ENCODE measurements around the gene LIM2.

LIM2 gene

GRCh38 chr19:51351266-51351990 lies 36.3 kb downstream of the LIM2 start:
- Histone ChIP-seq H3K9me3 (no peaks in the 10 kb centered on the region), H3K27ac (no peak overlapping the region), H3K4me1 (no peaks in the 10 kb centered on the region), H3K4me3 (no peak overlapping the region), H3K27me3 (no peaks in the 10 kb centered on the region), H3K36me3 (peaks cover 7 to 56% (median 34%) of the 10 kb centered on the region in 3 donors)
- TF ChIP-seq CTCF (IDR thresholded peaks at IDR 0.05), result no peak
- no peak for DNase-seq
- intact Hi-C loops (cut with DNase I; ENCODE audit: low total_unique reads), result no loop called here

GRCh38 chr19:51347209-51347928 lies 40.4 kb downstream of the LIM2 start:
- Histone ChIP-seq H3K4me3 (no peak overlapping the region), H3K36me3 (peaks cover 7 to 70% (median 37%) of the 10 kb centered on the region in 3 donors), H3K27me3 (no peaks in the 10 kb centered on the region), H3K27ac (no peak overlapping the region), H3K4me1 (no peaks in the 10 kb centered on the region), H3K9me3 (no peaks in the 10 kb centered on the region)
- intact Hi-C loops (cut with DNase I; ENCODE audit: low total_unique reads), result no loop called here
- no peak for TF ChIP-seq CTCF (IDR thresholded peaks at IDR 0.05)
- DNase-seq, result no peak

GRCh38 chr19:51346742-51347141 lies 41.0 kb downstream of the LIM2 start:
- no peaks in the 10 kb centered on the region for H3K9me3 ChIP-seq
- H3K27me3 ChIP-seq, result no peaks in the 10 kb centered on the region
- H3K4me1 ChIP-seq, result no peaks in the 10 kb centered on the region
- H3K36me3 ChIP-seq, result peaks cover 7 to 63% (median 33%) of the 10 kb centered on the region in 3 donors
- no peak overlapping the region for H3K4me3 ChIP-seq
- DNase-seq, result no peak
- intact Hi-C loops (cut with DNase I; ENCODE audit: low total_unique reads), result no loop called here
- no peak for TF ChIP-seq CTCF (IDR thresholded peaks at IDR 0.05)
- H3K27ac ChIP-seq, result no peak overlapping the region

- intact Hi-C loops (cut with DNase I; ENCODE audit: low total_unique reads), result no loop called here
- H3K36me3 ChIP-seq, result peaks cover 6 to 47% (median 17%) of the 10 kb centered on the region in 3 donors
- no peak for TF ChIP-seq CTCF (IDR thresholded peaks at IDR 0.05)
These were observed 42.6 kb downstream of the LIM2 start for GRCh38 chr19:51345076-51345620.

GRCh38 chr19:51342631-51343569 lies 44.9 kb downstream of the LIM2 start:
- no peak overlapping the region for H3K27ac ChIP-seq
- no peak for TF ChIP-seq CTCF (IDR thresholded peaks at IDR 0.05)
- DNase-seq, result no peak
- peaks cover 0 to 18% (median 11%) of the 10 kb centered on the region in 4 donors for H3K4me1 ChIP-seq
- no peaks in the 10 kb centered on the region for H3K27me3 ChIP-seq
- no peak overlapping the region for H3K4me3 ChIP-seq
- no peaks in the 10 kb centered on the region for H3K9me3 ChIP-seq
- intact Hi-C loops (cut with DNase I; ENCODE audit: low total_unique reads), result no loop called here
- peaks cover 0 to 35% (median 5%) of the 10 kb centered on the region in 3 donors for H3K36me3 ChIP-seq

More at GRCh38 chr19:51345076-51345620, 42.6 kb downstream of the LIM2 start:
- Histone ChIP-seq H3K27ac (no peak overlapping the region), H3K27me3 (no peaks in the 10 kb centered on the region), H3K4me1 (peaks cover 0 to 8% (median 3%) of the 10 kb centered on the region in 4 donors), H3K9me3 (no peaks in the 10 kb centered on the region), H3K4me3 (no peak overlapping the region)
- no peak for DNase-seq
